Measurements from ENCODE around the gene CORO2B. TPM values are rescaled to one million over a fixed set of nuclear protein-coding genes. Genes with fewer than 3 reads are reported as not detected.
"Not testable (repeated sequence)": the region's sequence is repeated elsewhere in the genome, so short reads cannot be mapped to it uniquely, and the experiment has no call there.

CORO2B gene
- polyA plus RNA-seq, 5 donors, result 18.4 to 27.1 (median 20.1) TPM

- DNase-seq, result no peak
Observed at GRCh38 chr15:68668926-68669600, 90.3 kb downstream of the CORO2B start.

- no peak for DNase-seq
Observed at GRCh38 chr15:68672251-68672650, 93.5 kb downstream of the CORO2B start.

- no peak for DNase-seq
Observed at GRCh38 chr15:68672781-68673205, 94.0 kb downstream of the CORO2B start.

GRCh38 chr15:68674975-68675374 lies 96.2 kb downstream of the CORO2B start:
- DNase-seq, result no peak

- DNase-seq, result no peak
Observed at GRCh38 chr15:68676011-68676605, 97.3 kb downstream of the CORO2B start.

- DNase-seq, result no peak
Observed at GRCh38 chr15:68676926-68677325, 98.1 kb downstream of the CORO2B start.

GRCh38 chr15:68677996-68678395 lies 99.2 kb downstream of the CORO2B start:
- DNase-seq, result no peak

GRCh38 chr15:68678746-68679145 lies 100.0 kb downstream of the CORO2B start:
- no peak for DNase-seq

GRCh38 chr15:68679161-68679560 lies 100.4 kb downstream of the CORO2B start:
- no peak for DNase-seq

GRCh38 chr15:68679961-68680371 lies 101.2 kb downstream of the CORO2B start:
- DNase-seq, result no peak

- DNase-seq, result not testable (repeated sequence)
Observed at GRCh38 chr15:68680756-68681155, 102.0 kb downstream of the CORO2B start.

GRCh38 chr15:68681836-68682235 lies 103.0 kb downstream of the CORO2B start:
- DNase-seq, result no peak

- no peak for DNase-seq
Observed at GRCh38 chr15:68682330-68682729, 103.5 kb downstream of the CORO2B start.

- DNase-seq, result no peak
Observed at GRCh38 chr15:68683026-68683425, 104.2 kb downstream of the CORO2B start.

GRCh38 chr15:68683551-68683950 lies 104.8 kb downstream of the CORO2B start:
- DNase-seq, result no peak

- DNase-seq, result no peak
Observed at GRCh38 chr15:68684476-68684875, 105.7 kb downstream of the CORO2B start.

GRCh38 chr15:68687136-68687735 lies 108.4 kb downstream of the CORO2B start:
- DNase-seq, result no peak

- DNase-seq, result peak in 1 of 2 donors; percentile 23
Observed at GRCh38 chr15:68691705-68692104, 112.9 kb downstream of the CORO2B start.

GRCh38 chr15:68693071-68693470 lies 114.3 kb downstream of the CORO2B start:
- no peak for DNase-seq

- no peak for DNase-seq
Observed at GRCh38 chr15:68694111-68694510, 115.3 kb downstream of the CORO2B start.

- no peak for DNase-seq
Observed at GRCh38 chr15:68695061-68695595, 116.3 kb downstream of the CORO2B start.

GRCh38 chr15:68696414-68697363 lies 117.9 kb downstream of the CORO2B start:
- DNase-seq, result no peak
